ENCODE data around the gene DENND5B.
"Not testable (repeated sequence)": the region's sequence is repeated elsewhere in the genome, so short reads cannot be mapped to it uniquely, and the experiment has no call there.

Gene DENND5B

GRCh38 chr12:31460024-31460423 lies 130.9 kb downstream of the DENND5B start:
- no peak for DNase-seq

GRCh38 chr12:31456562-31456961 lies 134.4 kb downstream of the DENND5B start:
- no peak for DNase-seq

- no peak for DNase-seq
Observed at GRCh38 chr12:31444736-31445135, 146.2 kb downstream of the DENND5B start.

GRCh38 chr12:31440586-31440985 lies 150.3 kb downstream of the DENND5B start:
- no peak for DNase-seq

- DNase-seq: no peak
Observed at GRCh38 chr12:31440134-31440533, 150.8 kb downstream of the DENND5B start.

- no peak for DNase-seq
Observed at GRCh38 chr12:31431721-31432240, 159.2 kb downstream of the DENND5B start.

GRCh38 chr12:31423405-31423804 lies 167.5 kb downstream of the DENND5B start:
- DNase-seq: no peak

GRCh38 chr12:31412292-31412801 lies 178.6 kb downstream of the DENND5B start:
- DNase-seq: no peak

- DNase-seq: no peak
Observed at GRCh38 chr12:31408763-31409162, 182.2 kb downstream of the DENND5B start.

GRCh38 chr12:31407562-31407961 lies 183.4 kb downstream of the DENND5B start:
- DNase-seq: no peak

GRCh38 chr12:31406345-31406744 lies 184.6 kb downstream of the DENND5B start:
- no peak for DNase-seq

- DNase-seq: no peak
Observed at GRCh38 chr12:31405021-31405420, 185.9 kb downstream of the DENND5B start.

- peak; percentile 27 for DNase-seq
Observed at GRCh38 chr12:31403099-31403607, 187.8 kb downstream of the DENND5B start.

- DNase-seq: no peak
Observed at GRCh38 chr12:31393004-31393550, 197.9 kb downstream of the DENND5B start.

- no peak for DNase-seq
Observed at GRCh38 chr12:31390991-31391390, 199.9 kb downstream of the DENND5B start.

- DNase-seq: no peak
Observed at GRCh38 chr12:31388713-31389112, 202.2 kb downstream of the DENND5B start.

GRCh38 chr12:31387466-31387865 lies 203.5 kb downstream of the DENND5B start:
- DNase-seq: no peak

GRCh38 chr12:31387011-31387410 lies 203.9 kb downstream of the DENND5B start:
- no peak for DNase-seq

GRCh38 chr12:31386364-31386777 lies 204.6 kb downstream of the DENND5B start:
- no peak for DNase-seq

GRCh38 chr12:31377210-31377609 lies 213.7 kb downstream of the DENND5B start:
- not testable (repeated sequence) for DNase-seq

GRCh38 chr12:31375422-31375821 lies 215.5 kb downstream of the DENND5B start:
- DNase-seq: not testable (repeated sequence)

- DNase-seq: no peak
Observed at GRCh38 chr12:31371256-31371620, 219.7 kb downstream of the DENND5B start.

GRCh38 chr12:31370531-31371255 lies 220.2 kb downstream of the DENND5B start:
- no peak for DNase-seq

Data from activated naive CD4-positive, alpha-beta T cell treated with anti-CD3 and anti-CD28 coated beads, Interleukin-2, amount 50 U/mL, for 16 hours (primary cell).